ENCODE data around the gene OR10J4.

The OR10J4 gene

DNA sequence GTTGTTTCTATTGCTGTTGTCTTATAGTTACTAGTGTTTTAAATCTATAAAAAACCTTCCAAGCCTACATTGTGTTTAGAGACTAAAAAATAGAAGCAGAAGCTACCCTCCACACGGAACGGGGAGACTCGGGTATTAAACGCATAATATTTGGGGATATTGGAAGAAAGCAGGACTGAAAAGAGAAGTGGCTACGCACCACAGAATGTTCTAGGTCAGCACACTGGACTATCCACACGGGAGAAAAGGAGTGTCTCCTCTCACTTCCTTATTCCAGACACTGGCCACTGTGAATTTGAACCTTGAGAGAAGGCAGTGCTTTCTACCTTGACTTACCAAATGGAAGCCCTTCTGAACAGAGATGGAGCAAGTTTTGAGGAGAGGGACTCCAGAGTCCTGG lies 1.0 kb upstream of the OR10J4 start:
- no peaks in the 10 kb centered on the region for H3K27me3 ChIP-seq
- no peak for DNase-seq
- H3K9me3 ChIP-seq, result no peaks in the 10 kb centered on the region
- H3K4me3 ChIP-seq (ENCODE audit: low read depth, low read length), result no peak overlapping the region
- TF ChIP-seq CTCF (IDR thresholded peaks at IDR 0.05; ENCODE audit: low read depth, low read length), result no peak
- H3K36me3 ChIP-seq, result no peaks in the 10 kb centered on the region
- no peaks in the 10 kb centered on the region for H3K4me1 ChIP-seq

DNA sequence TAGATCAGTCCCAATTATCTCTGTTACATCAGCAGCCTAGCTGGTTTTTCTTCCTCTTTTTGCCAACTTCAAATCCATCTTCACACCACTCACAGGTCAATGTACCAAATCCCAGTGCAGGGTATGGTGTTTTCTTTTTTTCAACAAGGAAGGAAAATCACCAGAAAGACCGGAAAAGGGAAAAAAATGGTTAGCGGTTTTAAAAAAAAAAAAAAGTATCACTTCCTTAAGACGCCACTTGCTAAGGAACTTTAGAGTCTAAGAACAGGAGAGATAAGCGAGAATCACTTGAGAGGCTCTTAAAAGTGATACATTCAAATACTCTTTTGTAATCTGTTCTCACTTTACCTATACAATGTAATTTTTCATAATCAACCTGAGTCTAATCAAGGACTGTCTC lies 4.5 kb downstream of the OR10J4 start:
- no peak for TF ChIP-seq CTCF (IDR thresholded peaks at IDR 0.05; ENCODE audit: low read depth, low read length)
- H3K27me3 ChIP-seq, result no peaks in the 10 kb centered on the region
- no peak for DNase-seq
- no peaks in the 10 kb centered on the region for H3K9me3 ChIP-seq
- H3K36me3 ChIP-seq, result no peaks in the 10 kb centered on the region
- no peaks in the 10 kb centered on the region for H3K4me1 ChIP-seq
- no peak overlapping the region for H3K4me3 ChIP-seq (ENCODE audit: low read depth, low read length)

- TF ChIP-seq CTCF (IDR thresholded peaks at IDR 0.05; ENCODE audit: low read depth, low read length), result no peak
- no peaks in the 10 kb centered on the region for H3K27me3 ChIP-seq
- H3K4me3 ChIP-seq (ENCODE audit: low read depth, low read length), result no peak within 1 kb of the TSS
- H3K9me3 ChIP-seq, result no peaks in the 10 kb centered on the region
- H3K4me1 ChIP-seq, result no peaks in the 10 kb centered on the region
- no peak for DNase-seq
- H3K36me3 ChIP-seq, result no peaks in the 10 kb centered on the region
Measured at GRCh38 chr1:159439422-159439821, 7.4 kb downstream of the OR10J4 start, which contains the start of gene OR10J1. OR10J1 (plus strand) TSS chr1:159439722; CDS start chr1:159439792, 70 bp downstream.

GRCh38 chr1:159441360-159441759 lies 9.4 kb downstream of the OR10J4 start:
- Histone ChIP-seq H3K27me3 (no peaks in the 10 kb centered on the region), H3K4me3 (ENCODE audit: low read depth, low read length) (no peak overlapping the region), H3K4me1 (no peaks in the 10 kb centered on the region), H3K36me3 (no peaks in the 10 kb centered on the region), H3K9me3 (no peaks in the 10 kb centered on the region)
- DNase-seq, result no peak
- TF ChIP-seq CTCF (IDR thresholded peaks at IDR 0.05; ENCODE audit: low read depth, low read length), result no peak

DNA sequence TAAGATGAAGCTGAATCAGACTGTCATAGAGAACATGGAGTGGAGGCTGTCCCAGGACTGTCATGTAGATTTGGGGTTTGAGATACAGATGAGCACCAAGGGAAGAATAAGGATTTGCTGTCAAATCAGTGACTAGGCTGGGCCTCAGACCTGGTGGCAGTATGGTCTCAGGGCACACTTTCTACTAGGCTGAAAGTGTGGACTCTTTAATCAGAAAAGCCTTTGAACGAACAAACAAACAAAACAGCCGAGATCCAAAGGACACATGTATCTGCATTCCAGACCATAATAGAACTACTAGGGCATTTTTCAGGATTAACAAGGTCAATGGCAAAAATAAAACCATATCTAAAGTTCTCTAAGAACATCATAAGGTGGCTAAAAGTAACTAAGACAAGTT lies 10.4 kb downstream of the OR10J4 start:
- DNase-seq, result no peak
- H3K4me3 ChIP-seq (ENCODE audit: low read depth, low read length), result no peak overlapping the region
- TF ChIP-seq CTCF (IDR thresholded peaks at IDR 0.05; ENCODE audit: low read depth, low read length), result no peak
- H3K27me3 ChIP-seq, result no peaks in the 10 kb centered on the region
- no peaks in the 10 kb centered on the region for H3K36me3 ChIP-seq
- H3K9me3 ChIP-seq, result no peaks in the 10 kb centered on the region
- H3K4me1 ChIP-seq, result no peaks in the 10 kb centered on the region

DNA sequence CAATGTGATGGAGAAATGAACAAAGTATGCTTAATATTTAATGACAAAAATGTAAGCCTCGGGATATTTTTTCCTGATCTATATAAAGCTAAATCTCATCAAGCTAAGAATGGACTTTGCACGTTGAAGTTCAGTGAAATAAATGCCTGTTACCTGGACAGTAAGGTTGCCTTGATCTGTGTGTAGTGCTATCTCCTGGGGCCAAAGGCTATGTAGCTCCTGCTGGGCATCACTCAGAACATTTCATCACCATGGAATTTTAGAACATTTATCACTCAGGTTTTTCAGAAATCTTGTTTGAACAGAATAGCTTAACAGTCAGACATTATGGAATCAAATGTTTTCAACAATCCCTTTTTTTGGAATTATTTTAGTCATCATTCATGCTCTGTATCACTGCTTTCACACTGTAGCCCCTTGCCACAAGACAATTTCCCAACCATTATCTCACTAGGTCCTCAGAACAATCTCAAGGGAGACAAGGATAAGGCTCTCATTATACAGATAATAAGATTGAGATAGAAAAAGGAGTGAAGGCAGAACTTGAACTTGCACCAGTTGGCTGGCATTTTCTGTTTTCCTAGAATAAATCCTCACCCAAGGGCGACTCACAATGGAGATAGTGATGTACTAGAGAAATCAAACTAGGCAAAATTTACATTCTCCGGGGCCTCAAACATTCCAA lies 11.2 kb downstream of the OR10J4 start:
- TF ChIP-seq CTCF (IDR thresholded peaks at IDR 0.05; ENCODE audit: low read depth, low read length), result no peak
- Histone ChIP-seq H3K36me3 (no peaks in the 10 kb centered on the region), H3K9me3 (no peaks in the 10 kb centered on the region), H3K27me3 (no peaks in the 10 kb centered on the region), H3K4me3 (ENCODE audit: low read depth, low read length) (no peak overlapping the region), H3K4me1 (no peaks in the 10 kb centered on the region)
- DNase-seq, result no peak
